Neuronal stem cell (in vitro differentiated cells): Measurements from ENCODE around the gene GALNTL6.

Source experiments
- DNase-seq: peaks from one replicate; pipeline ENCODE4 v3.0.0-alpha.2; 2013; ENCODE audit warnings: low spot score
- H2AFZ ChIP-seq: one replicate; pipeline ENCODE4 v1.6.1; 2013; ENCODE audit warnings: mild to moderate bottlenecking, low read length, inconsistent platforms
- H2AK5ac ChIP-seq: 2 replicates; pipeline ENCODE4 v1.6.1; 2013; ENCODE audit warnings: low read depth, mild to moderate bottlenecking, inconsistent platforms, low read length, moderate library complexity, mixed read lengths
- H2BK120ac ChIP-seq: 2 replicates; pipeline ENCODE4 v1.6.1; 2013; ENCODE audit warnings: low read depth, mild to moderate bottlenecking, inconsistent platforms, low read length, moderate library complexity, mixed read lengths
- H2BK12ac ChIP-seq: one replicate; pipeline ENCODE4 v1.6.1; 2013; ENCODE audit warnings: low read length, inconsistent platforms
- H2BK15ac ChIP-seq: 2 replicates; pipeline ENCODE4 v1.6.1; 2013; ENCODE audit warnings: mild to moderate bottlenecking, low read length, inconsistent platforms, mixed read lengths
- H2BK5ac ChIP-seq: one replicate; pipeline ENCODE4 v1.6.1; 2013; ENCODE audit warnings: inconsistent platforms, mild to moderate bottlenecking, low read length, moderate library complexity
- H3K14ac ChIP-seq: one replicate; pipeline ENCODE4 v1.6.1; 2013; ENCODE audit warnings: low read length, inconsistent platforms
- H3K18ac ChIP-seq: 2 replicates; pipeline ENCODE4 v1.6.1; 2013; ENCODE audit warnings: low read length, inconsistent platforms
- H3K23ac ChIP-seq: 2 replicates; pipeline ENCODE4 v1.6.1; 2013; ENCODE audit warnings: low read depth, mild to moderate bottlenecking, mixed read lengths, low read length, inconsistent platforms; ENCODE audit not compliant: poor library complexity
- H3K27ac ChIP-seq: replicated peaks from 3 replicates; pipeline ENCODE4 v1.5.1; 2013; ENCODE audit warnings: low read length, inconsistent platforms
- H3K27me3 ChIP-seq, 3 experiments: 2 replicates each; pipeline ENCODE4 v1.6.1; 2013; ENCODE audit warnings: low read length in 3 of 3, mild to moderate bottlenecking in 2 of 3, inconsistent platforms in 1 of 3, low read depth in 1 of 3, mixed read lengths in 1 of 3, moderate library complexity in 1 of 3; ENCODE audit not compliant: control insufficient read depth in 3 of 3, insufficient read depth in 3 of 3
- H3K36me3 ChIP-seq, 2 donors: replicated peaks in 1 of 2; 2 replicates each; pipeline ENCODE4 v1.6.1; 2013; ENCODE audit warnings: low read length in 2 of 2; ENCODE audit not compliant: control insufficient read depth in 2 of 2, insufficient read depth in 2 of 2
- H3K4ac ChIP-seq: 2 replicates; pipeline ENCODE4 v1.6.1; 2013; ENCODE audit warnings: inconsistent platforms, mild to moderate bottlenecking, low read length, moderate library complexity
- H3K4me1 ChIP-seq, 2 donors: 1 replicate in 1 of 2; 2 replicates in 1 of 2; pipeline ENCODE4 v1.6.1; 2013; ENCODE audit warnings: low read length in 2 of 2, low read depth in 1 of 2; ENCODE audit not compliant: control insufficient read depth in 2 of 2, insufficient read depth in 1 of 2
- H3K4me2 ChIP-seq: one replicate; pipeline ENCODE4 v1.6.1; 2013; ENCODE audit warnings: mild to moderate bottlenecking, low read length, inconsistent platforms; ENCODE audit not compliant: insufficient read depth, poor library complexity, severe bottlenecking
- H3K4me3 ChIP-seq, 2 donors: 2 replicates each; pipeline ENCODE4 v1.5.1; 2013; ENCODE audit warnings: low read length in 2 of 2, mild to moderate bottlenecking in 2 of 2, inconsistent platforms in 1 of 2, moderate library complexity in 1 of 2
- H3K79me1 ChIP-seq: one replicate; pipeline ENCODE4 v1.6.1; 2013; ENCODE audit warnings: low read depth, mild to moderate bottlenecking, inconsistent platforms, low read length, moderate library complexity
- H3K9ac ChIP-seq: one replicate; pipeline ENCODE4 v1.6.1; 2013; ENCODE audit warnings: mild to moderate bottlenecking, low read depth, low read length, inconsistent platforms; ENCODE audit not compliant: poor library complexity
- H3K9me3 ChIP-seq, 2 donors: replicated peaks in 1 of 2; 2 replicates each; pipeline versions ENCODE3 to v1.6.1; 2013; ENCODE audit warnings: low read length in 2 of 2, mild to moderate bottlenecking in 2 of 2, inconsistent platforms in 1 of 2, low read depth in 1 of 2, mixed read lengths in 1 of 2, moderate library complexity in 1 of 2; ENCODE audit not compliant: control insufficient read depth in 2 of 2, insufficient read depth in 1 of 2
- H4K8ac ChIP-seq: one replicate; pipeline ENCODE4 v1.6.1; 2013; ENCODE audit warnings: low read depth, mild to moderate bottlenecking, inconsistent platforms, low read length, moderate library complexity
- H4K91ac ChIP-seq: one replicate; pipeline ENCODE4 v1.6.1; 2013; ENCODE audit warnings: low read length, low read depth, mild to moderate bottlenecking, inconsistent platforms; ENCODE audit not compliant: poor library complexity
- WGBS, 2 donors: extraction: QIAGEN DNeasy Blood & Tissue Kit; methylation state at CpG; one replicate each; pipeline ENCODE4 v1.1.7; 2013; ENCODE audit warnings: missing lambda C conversion rate in 2 of 2, mixed read lengths in 1 of 2; ENCODE audit not compliant: insufficient read length in 2 of 2, insufficient replicate concordance in 1 of 2; ENCODE audit errors: extremely low coverage in 2 of 2; 5-methylcytosine and 5-hydroxymethylcytosine counted together

GALNTL6 gene

GRCh38 chr4:172011196-172011595 is 198.0 kb downstream of the GALNTL6 start:
- Histone ChIP-seq H3K36me3 (no peaks in the 10 kb centered on the region), H2BK12ac (no peak overlapping the region), H3K79me1 (no peaks in the 10 kb centered on the region), H3K23ac (no peak overlapping the region), H3K27ac (no peak overlapping the region), H3K4me2 (no peak overlapping the region), H3K18ac (no peak overlapping the region), H3K9ac (no peak overlapping the region), H3K4me1 (no peaks in the 10 kb centered on the region), H3K27me3 (no peaks in the 10 kb centered on the region), H2AFZ (peak overlapping the region; percentile 68), H4K91ac (no peak overlapping the region), H3K9me3 (no peaks in the 10 kb centered on the region), H4K8ac (no peak overlapping the region), H3K14ac (no peak overlapping the region), H2BK15ac (no peak overlapping the region), H2BK120ac (no peak overlapping the region), H3K4ac (no peak overlapping the region), H2BK5ac (no peak overlapping the region), H2AK5ac (no peak overlapping the region), H3K4me3 (no peak overlapping the region)
- no CpG with 5 or more reads among the region's 1 CpG for WGBS, 2 donors
- DNase-seq: no peak

- Histone ChIP-seq H3K27ac (no peak overlapping the region), H2BK120ac (no peak overlapping the region), H3K79me1 (no peaks in the 10 kb centered on the region), H2BK5ac (no peak overlapping the region), H3K4ac (no peak overlapping the region), H3K27me3 (no peaks in the 10 kb centered on the region), H3K9ac (no peak overlapping the region), H3K18ac (no peak overlapping the region), H3K4me2 (no peak overlapping the region), H2AK5ac (no peak overlapping the region), H4K8ac (no peak overlapping the region), H2BK15ac (no peak overlapping the region), H3K9me3 (no peaks in the 10 kb centered on the region), H3K4me1 (no peaks in the 10 kb centered on the region), H3K23ac (no peak overlapping the region), H4K91ac (no peak overlapping the region), H2BK12ac (no peak overlapping the region), H3K4me3 (no peak overlapping the region), H2AFZ (no peak overlapping the region), H3K36me3 (no peaks in the 10 kb centered on the region), H3K14ac (no peak overlapping the region)
- DNase-seq: no peak
- no CpG with 5 or more reads among the region's 1 CpG for WGBS, 2 donors
These were observed 205.2 kb downstream of the GALNTL6 start for GRCh38 chr4:172018358-172018757.

- H2BK120ac ChIP-seq: no peak overlapping the region
These were observed 222.4 kb downstream of the GALNTL6 start for GRCh38 chr4:172035562-172035961.

GRCh38 chr4:172040766-172041165 is 227.6 kb downstream of the GALNTL6 start:
- Histone ChIP-seq H3K27ac (no peak overlapping the region), H3K4ac (no peak overlapping the region), H3K9me3 (no peaks in the 10 kb centered on the region), H3K18ac (no peak overlapping the region), H3K79me1 (no peaks in the 10 kb centered on the region), H3K23ac (no peak overlapping the region), H2BK15ac (no peak overlapping the region), H3K4me1 (no peaks in the 10 kb centered on the region), H4K8ac (no peak overlapping the region), H2BK12ac (no peak overlapping the region), H4K91ac (no peak overlapping the region), H2BK120ac (no peak overlapping the region), H3K14ac (no peak overlapping the region), H3K27me3 (no peaks in the 10 kb centered on the region), H2AFZ (no peak overlapping the region), H3K9ac (no peak overlapping the region), H3K4me3 (no peak overlapping the region), H3K4me2 (no peak overlapping the region), H2BK5ac (no peak overlapping the region), H2AK5ac (no peak overlapping the region), H3K36me3 (no peaks in the 10 kb centered on the region)
- no peak for DNase-seq

More at GRCh38 chr4:172035562-172035961, 222.4 kb downstream of the GALNTL6 start:
- no peak overlapping the region for H3K4me2 ChIP-seq
- H3K27ac ChIP-seq: no peak overlapping the region
- H3K27me3 ChIP-seq: no peaks in the 10 kb centered on the region
- no peak overlapping the region for H2AK5ac ChIP-seq
- H3K79me1 ChIP-seq: no peaks in the 10 kb centered on the region
- no peaks in the 10 kb centered on the region for H3K4me1 ChIP-seq
- no peak overlapping the region for H3K4me3 ChIP-seq
- H2BK15ac ChIP-seq: no peak overlapping the region
- no peak overlapping the region for H4K91ac ChIP-seq
- H3K9me3 ChIP-seq: no peaks in the 10 kb centered on the region
- H3K9ac ChIP-seq: no peak overlapping the region
- WGBS, 2 donors: no CpG with 5 or more reads among the region's 2 CpGs
- H3K36me3 ChIP-seq: no peaks in the 10 kb centered on the region
- H2BK5ac ChIP-seq: no peak overlapping the region
- H2BK12ac ChIP-seq: no peak overlapping the region
- no peak overlapping the region for H2AFZ ChIP-seq
- H3K14ac ChIP-seq: no peak overlapping the region
- H3K23ac ChIP-seq: no peak overlapping the region
- H4K8ac ChIP-seq: no peak overlapping the region
- H3K18ac ChIP-seq: no peak overlapping the region
- H3K4ac ChIP-seq: no peak overlapping the region
- no peak for DNase-seq
